Neural cell (in vitro differentiated cells): Measurements from ENCODE around the gene CLN6. TPM values are rescaled to one million over a fixed set of nuclear protein-coding genes. Genes with fewer than 3 reads are reported as not detected.
"Not testable (repeated sequence)": the region's sequence is repeated elsewhere in the genome, so short reads cannot be mapped to it uniquely, and the experiment has no call there.

ENCODE experiments used
- H2AFZ ChIP-seq: fragments of 200-600, 300-800 bp; sonication (generic), shearing (Covaris generic); 2 replicates; pipeline ENCODE4 v1.6.0; 2014; ENCODE audit warnings: low read depth, mild to moderate bottlenecking, antibody characterized with exemption, low read length, moderate library complexity
- H3F3A ChIP-seq: fragments of 200-600 bp; shearing (Covaris generic); 2 replicates; pipeline ENCODE4 v1.6.1; 2016; ENCODE audit warnings: mild to moderate bottlenecking, moderate library complexity, mixed read lengths, antibody characterized with exemption, low read length; ENCODE audit not compliant: insufficient read depth, poor library complexity, severe bottlenecking
- H3K27ac ChIP-seq: fragments of 200-600, 300-800 bp; sonication (generic), shearing (Covaris generic); 2 replicates; pipeline ENCODE4 v1.5.1; 2014; ENCODE audit warnings: mild to moderate bottlenecking, low read length, moderate library complexity
- H3K27me3 ChIP-seq: fragments of 300-800, 200-600 bp; sonication (generic), shearing (Covaris generic); 2 replicates; pipeline ENCODE4 v1.6.0; 2014; ENCODE audit warnings: mild to moderate bottlenecking, low read depth, low read length, moderate library complexity; ENCODE audit not compliant: insufficient read depth
- H3K36me3 ChIP-seq: fragments of 300-800, 200-600 bp; sonication (generic), shearing (Covaris generic); 2 replicates; pipeline ENCODE4 v1.5.1; 2014; ENCODE audit warnings: mild to moderate bottlenecking, antibody characterized with exemption, low read length, moderate library complexity; ENCODE audit not compliant: insufficient read depth
- H3K4me2 ChIP-seq: fragments of 300-800, 200-600 bp; sonication (generic), shearing (Covaris generic); 2 replicates; pipeline ENCODE4 v1.6.0; 2014; ENCODE audit warnings: mild to moderate bottlenecking, low read length
- H3K4me3 ChIP-seq: fragments of 300-800, 200-600 bp; sonication (generic), shearing (Covaris generic); 2 replicates; pipeline ENCODE4 v1.5.1; 2014; ENCODE audit warnings: mild to moderate bottlenecking, low read length, moderate library complexity
- H3K79me2 ChIP-seq: fragments of 200-600 bp; shearing (Covaris generic); replicated peaks from 2 replicates; pipeline ENCODE4 v1.6.0; 2014; ENCODE audit warnings: mild to moderate bottlenecking, low read length, moderate library complexity; ENCODE audit not compliant: insufficient read depth
- H3K9ac ChIP-seq: fragments of 300-800, 200-600 bp; sonication (generic), shearing (Covaris generic); 2 replicates; pipeline ENCODE4 v1.6.1; 2016; ENCODE audit warnings: mild to moderate bottlenecking, low read length, mixed read lengths
- H3K9me2 ChIP-seq: fragments of 200-600 bp; shearing (Covaris generic); 2 replicates; pipeline ENCODE4 v1.6.1; 2016; ENCODE audit warnings: mild to moderate bottlenecking, low read length, mixed read lengths; ENCODE audit not compliant: insufficient read depth
- H3K9me3 ChIP-seq: fragments of 200-600, 300-800 bp; sonication (generic), shearing (Covaris generic); 2 replicates; pipeline ENCODE4 v1.6.1; 2016; ENCODE audit warnings: mild to moderate bottlenecking, mixed run types, low read length, moderate library complexity, mixed read lengths
- H4K20me1 ChIP-seq: fragments of 200-600 bp; shearing (Covaris generic); 2 replicates; pipeline ENCODE4 v1.6.1; 2016; ENCODE audit warnings: mild to moderate bottlenecking, mixed run types; ENCODE audit not compliant: insufficient read depth
- EP300 ChIP-seq: fragments of 450-650 bp; conservative IDR thresholded peaks from 2 replicates; pipeline ENCODE4 v1.6.1; 2014; ENCODE audit warnings: antibody characterized with exemption, mild to moderate bottlenecking, moderate library complexity; ENCODE audit not compliant: poor library complexity, severe bottlenecking
- EZH2 ChIP-seq: fragments of 200-600, 300-800 bp; shearing (Covaris generic), sonication (generic); IDR thresholded peaks from 2 replicates; pipeline ENCODE4 v1.6.1; 2014; ENCODE audit warnings: antibody characterized with exemption, low read length, borderline replicate concordance, mild to moderate bottlenecking; ENCODE audit not compliant: insufficient read depth, poor library complexity, severe bottlenecking
- MXI1 ChIP-seq: fragments of 450-650 bp; conservative IDR thresholded peaks from 2 replicates; pipeline ENCODE4 v1.6.1; 2014; ENCODE audit warnings: antibody characterized with exemption, mild to moderate bottlenecking; ENCODE audit not compliant: poor library complexity, severe bottlenecking
- POLR2AphosphoS5 ChIP-seq: IDR thresholded peaks from 2 replicates; pipeline ENCODE4 v1.6.1; 2012
- RAD21 ChIP-seq: fragments of 450-650 bp; conservative IDR thresholded peaks from 2 replicates; pipeline ENCODE4 v1.6.1; 2014; ENCODE audit warnings: antibody characterized with exemption, mild to moderate bottlenecking, moderate library complexity
- SMC3 ChIP-seq: fragments of 450-650 bp; conservative IDR thresholded peaks from 2 replicates; pipeline ENCODE4 v1.6.1; 2014; ENCODE audit warnings: antibody characterized with exemption, mild to moderate bottlenecking, moderate library complexity; ENCODE audit not compliant: poor library complexity
- polyA plus RNA-seq: library from polyadenylated mRNA; depleted of rRNA; stranded (reverse); fragments of >200 nt; gene quantifications from 2 replicates; pipeline ENCODE4 v1.2.3, GENCODE V29; 2014
- TF ChIP-seq, protein P1 (sequence below): IDR thresholded peaks from 2 replicates; pipeline ENCODE4 v1.6.1; 2012; ENCODE audit warnings: borderline replicate concordance
- TF ChIP-seq, protein P2 (sequence below): fragments of 450-650 bp; IDR thresholded peaks from 2 replicates; pipeline ENCODE4 v1.5.1; 2014; ENCODE audit warnings: antibody characterized with exemption, mild to moderate bottlenecking, moderate library complexity; ENCODE audit not compliant: poor library complexity, severe bottlenecking

The CLN6 gene
- polyA plus RNA-seq, 1 donor from 2014 or later: 4.9 TPM

DNA sequence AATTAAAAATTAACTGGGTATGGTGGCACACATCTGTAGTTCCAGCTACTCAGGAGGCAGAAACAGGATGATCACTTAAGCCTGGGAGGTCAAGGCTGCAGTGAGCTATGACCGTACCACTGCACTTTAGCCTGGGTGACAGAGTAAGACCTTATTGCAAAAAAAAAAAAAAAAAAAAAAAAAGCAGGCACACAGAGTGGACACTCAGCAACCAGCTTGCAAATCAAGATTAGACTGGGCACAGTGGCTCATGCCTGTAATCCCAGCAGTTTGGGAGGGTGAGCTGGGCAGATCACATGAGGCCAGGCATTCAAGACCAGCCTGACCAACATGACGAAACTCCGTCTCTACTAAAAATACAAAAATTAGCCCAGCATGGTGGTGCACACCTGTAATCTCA lies 5.4 kb downstream of the CLN6 start:
- H3K4me2 ChIP-seq: no peak overlapping the region
- H3K9me2 ChIP-seq: no peaks in the 10 kb centered on the region
- no peaks in the 10 kb centered on the region for H4K20me1 ChIP-seq
- no peaks in the 10 kb centered on the region for H3K36me3 ChIP-seq
- H3K9ac ChIP-seq: no peak overlapping the region
- H3K4me3 ChIP-seq: no peak overlapping the region
- no peak overlapping the region for H2AFZ ChIP-seq
- H3K79me2 ChIP-seq: no peaks in the 10 kb centered on the region
- no peaks in the 10 kb centered on the region for H3F3A ChIP-seq
- no peaks in the 10 kb centered on the region for H3K27me3 ChIP-seq
- H3K27ac ChIP-seq: no peak overlapping the region
- H3K9me3 ChIP-seq: no peaks in the 10 kb centered on the region
- TF ChIP-seq MXI1: no peak
- TF ChIP-seq EZH2: no peak
- no peak for TF ChIP-seq EP300
- TF ChIP-seq POLR2AphosphoS5: no peak

DNA sequence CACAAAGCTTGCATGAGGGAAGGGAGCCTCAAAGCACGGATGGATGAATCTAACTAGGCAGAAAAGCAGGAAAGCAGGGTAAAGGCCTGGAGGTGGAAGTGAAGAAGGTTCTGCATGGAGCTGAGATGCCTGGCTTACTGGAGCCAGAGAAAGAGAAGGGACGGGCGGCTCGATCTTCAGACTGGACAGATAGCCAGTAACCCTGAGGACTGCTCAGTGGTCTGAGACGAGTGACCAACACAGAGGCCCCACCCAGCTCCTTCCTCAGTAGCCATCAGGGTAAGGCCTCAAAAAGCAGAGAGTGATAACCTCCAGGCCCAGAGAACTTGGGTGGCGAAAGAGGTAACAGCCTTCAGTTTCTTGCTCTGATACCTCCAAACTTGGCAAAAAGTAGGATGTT lies 6.4 kb downstream of the CLN6 start:
- Histone ChIP-seq H3K9ac (no peak overlapping the region), H3K27me3 (no peaks in the 10 kb centered on the region), H3K9me2 (no peaks in the 10 kb centered on the region), H3K9me3 (no peaks in the 10 kb centered on the region), H3K27ac (no peak overlapping the region), H2AFZ (no peak overlapping the region), H3K79me2 (no peaks in the 10 kb centered on the region), H3K36me3 (no peaks in the 10 kb centered on the region), H3K4me2 (no peak overlapping the region), H4K20me1 (no peaks in the 10 kb centered on the region), H3F3A (no peaks in the 10 kb centered on the region), H3K4me3 (no peak overlapping the region)
- TF ChIP-seq EZH2 (no peak), POLR2AphosphoS5 (no peak)

DNA sequence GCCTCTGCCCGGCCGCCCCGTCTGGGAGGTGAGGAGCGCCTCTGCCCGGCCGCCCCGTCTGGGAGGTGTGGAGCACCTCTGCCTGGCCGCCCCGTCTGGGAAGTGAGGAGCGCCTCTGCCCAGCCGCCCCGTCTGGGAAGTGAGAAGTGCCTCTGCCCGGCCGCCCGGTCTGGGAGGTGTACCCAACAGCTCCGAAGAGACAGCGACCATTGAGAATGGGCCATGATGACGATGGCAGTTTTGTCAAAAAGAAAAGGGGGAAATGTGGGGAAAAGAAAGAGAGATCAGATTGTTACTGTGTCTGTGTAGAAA lies 7.1 kb downstream of the CLN6 start:
- H4K20me1 ChIP-seq, H2AFZ ChIP-seq, H3K79me2 ChIP-seq: not testable (repeated sequence)

DNA sequence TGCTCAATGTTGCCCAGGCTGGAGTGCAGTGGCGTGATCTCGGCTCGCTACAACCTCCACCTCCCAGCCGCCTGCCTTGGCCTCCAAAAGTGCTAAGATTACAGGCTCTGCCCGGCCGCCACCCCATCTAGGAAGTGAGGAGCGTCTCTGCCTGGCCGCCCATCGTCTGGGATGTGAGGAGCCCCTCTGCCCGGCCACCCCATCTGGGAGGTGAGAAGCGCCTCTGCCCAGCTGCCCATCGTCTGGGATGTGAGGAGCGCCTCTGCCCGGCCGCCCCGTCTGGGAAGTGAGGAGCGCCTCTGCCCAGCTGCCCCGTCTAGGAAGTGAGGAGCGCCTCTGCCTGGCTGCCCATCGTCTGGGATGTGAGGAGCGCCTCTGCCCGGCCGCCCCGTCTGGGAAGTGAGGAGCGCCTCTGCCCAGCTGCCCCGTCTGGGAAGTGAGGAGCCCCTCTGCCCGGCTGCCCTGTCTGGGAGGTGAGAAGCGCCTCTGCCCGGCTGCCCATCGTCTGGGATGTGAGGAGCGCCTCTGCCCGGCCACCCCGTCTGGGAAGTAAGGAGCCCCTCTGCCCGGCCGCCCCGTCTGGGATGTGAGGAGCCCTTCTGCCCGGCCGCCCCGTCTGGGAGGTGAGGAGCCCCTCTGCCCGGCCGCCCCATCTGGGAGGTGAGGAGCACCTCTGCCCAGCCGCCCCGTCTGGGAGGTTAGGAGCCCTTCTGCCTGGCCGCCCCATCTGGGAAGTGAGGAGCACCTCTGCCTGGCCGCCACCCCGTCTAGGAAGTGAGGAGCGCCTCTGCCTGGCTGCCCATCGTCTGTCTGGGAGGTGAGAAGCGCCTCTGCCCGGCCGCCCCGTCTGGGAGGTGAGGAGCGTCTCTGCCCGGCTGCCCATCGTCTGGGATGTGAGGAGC lies 7.7 kb downstream of the CLN6 start:
- H3K36me3 ChIP-seq, H3K27me3 ChIP-seq, H3K79me2 ChIP-seq, H3K9me3 ChIP-seq, H3K9me2 ChIP-seq, H4K20me1 ChIP-seq, H3F3A ChIP-seq, H3K4me3 ChIP-seq, H3K27ac ChIP-seq, H2AFZ ChIP-seq, H3K4me2 ChIP-seq, H3K9ac ChIP-seq: not testable (repeated sequence)

More for the DNA sequence above, 7.1 kb downstream of the CLN6 start:
- H3K27me3 ChIP-seq, H3K27ac ChIP-seq, H3F3A ChIP-seq, H3K9me2 ChIP-seq, H3K9me3 ChIP-seq, H3K4me2 ChIP-seq, H3K9ac ChIP-seq, H3K4me3 ChIP-seq, H3K36me3 ChIP-seq: not testable (repeated sequence)

DNA sequence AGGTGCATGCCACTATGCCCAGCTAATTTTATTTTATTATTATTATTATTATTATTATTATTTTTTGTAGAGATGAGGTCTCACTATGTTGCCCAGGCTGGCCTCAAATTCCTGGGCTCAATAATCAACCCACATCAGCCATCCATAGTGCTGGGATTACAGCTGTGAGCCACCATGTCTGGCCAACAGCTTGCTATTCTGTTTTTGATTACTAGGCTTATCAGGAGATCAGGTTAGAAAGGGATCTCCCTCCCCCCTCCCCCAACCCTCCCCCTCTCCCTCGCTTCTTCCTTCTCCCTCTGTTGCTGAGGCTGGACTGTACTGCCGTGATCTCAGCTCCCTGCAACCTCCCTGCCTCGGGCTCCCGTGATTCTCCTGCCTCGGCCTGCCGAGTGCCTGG lies 8.6 kb downstream of the CLN6 start:
- Histone ChIP-seq H3K9ac (no peak overlapping the region), H3K9me3 (no peaks in the 10 kb centered on the region), H3K27me3 (no peaks in the 10 kb centered on the region), H3K36me3 (no peaks in the 10 kb centered on the region), H3K4me3 (no peak overlapping the region), H3K79me2 (no peaks in the 10 kb centered on the region), H3K4me2 (no peak overlapping the region), H4K20me1 (no peaks in the 10 kb centered on the region), H3K27ac (no peak overlapping the region), H2AFZ (no peak overlapping the region), H3F3A (no peaks in the 10 kb centered on the region), H3K9me2 (no peaks in the 10 kb centered on the region)
- TF ChIP-seq MXI1 (no peak), RAD21 (no peak), SMC3 (no peak), POLR2AphosphoS5 (no peak), EP300 (no peak)
- TF ChIP-seq, protein P1, sequence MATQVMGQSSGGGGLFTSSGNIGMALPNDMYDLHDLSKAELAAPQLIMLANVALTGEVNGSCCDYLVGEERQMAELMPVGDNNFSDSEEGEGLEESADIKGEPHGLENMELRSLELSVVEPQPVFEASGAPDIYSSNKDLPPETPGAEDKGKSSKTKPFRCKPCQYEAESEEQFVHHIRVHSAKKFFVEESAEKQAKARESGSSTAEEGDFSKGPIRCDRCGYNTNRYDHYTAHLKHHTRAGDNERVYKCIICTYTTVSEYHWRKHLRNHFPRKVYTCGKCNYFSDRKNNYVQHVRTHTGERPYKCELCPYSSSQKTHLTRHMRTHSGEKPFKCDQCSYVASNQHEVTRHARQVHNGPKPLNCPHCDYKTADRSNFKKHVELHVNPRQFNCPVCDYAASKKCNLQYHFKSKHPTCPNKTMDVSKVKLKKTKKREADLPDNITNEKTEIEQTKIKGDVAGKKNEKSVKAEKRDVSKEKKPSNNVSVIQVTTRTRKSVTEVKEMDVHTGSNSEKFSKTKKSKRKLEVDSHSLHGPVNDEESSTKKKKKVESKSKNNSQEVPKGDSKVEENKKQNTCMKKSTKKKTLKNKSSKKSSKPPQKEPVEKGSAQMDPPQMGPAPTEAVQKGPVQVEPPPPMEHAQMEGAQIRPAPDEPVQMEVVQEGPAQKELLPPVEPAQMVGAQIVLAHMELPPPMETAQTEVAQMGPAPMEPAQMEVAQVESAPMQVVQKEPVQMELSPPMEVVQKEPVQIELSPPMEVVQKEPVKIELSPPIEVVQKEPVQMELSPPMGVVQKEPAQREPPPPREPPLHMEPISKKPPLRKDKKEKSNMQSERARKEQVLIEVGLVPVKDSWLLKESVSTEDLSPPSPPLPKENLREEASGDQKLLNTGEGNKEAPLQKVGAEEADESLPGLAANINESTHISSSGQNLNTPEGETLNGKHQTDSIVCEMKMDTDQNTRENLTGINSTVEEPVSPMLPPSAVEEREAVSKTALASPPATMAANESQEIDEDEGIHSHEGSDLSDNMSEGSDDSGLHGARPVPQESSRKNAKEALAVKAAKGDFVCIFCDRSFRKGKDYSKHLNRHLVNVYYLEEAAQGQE: no peak
- TF ChIP-seq, protein P2, sequence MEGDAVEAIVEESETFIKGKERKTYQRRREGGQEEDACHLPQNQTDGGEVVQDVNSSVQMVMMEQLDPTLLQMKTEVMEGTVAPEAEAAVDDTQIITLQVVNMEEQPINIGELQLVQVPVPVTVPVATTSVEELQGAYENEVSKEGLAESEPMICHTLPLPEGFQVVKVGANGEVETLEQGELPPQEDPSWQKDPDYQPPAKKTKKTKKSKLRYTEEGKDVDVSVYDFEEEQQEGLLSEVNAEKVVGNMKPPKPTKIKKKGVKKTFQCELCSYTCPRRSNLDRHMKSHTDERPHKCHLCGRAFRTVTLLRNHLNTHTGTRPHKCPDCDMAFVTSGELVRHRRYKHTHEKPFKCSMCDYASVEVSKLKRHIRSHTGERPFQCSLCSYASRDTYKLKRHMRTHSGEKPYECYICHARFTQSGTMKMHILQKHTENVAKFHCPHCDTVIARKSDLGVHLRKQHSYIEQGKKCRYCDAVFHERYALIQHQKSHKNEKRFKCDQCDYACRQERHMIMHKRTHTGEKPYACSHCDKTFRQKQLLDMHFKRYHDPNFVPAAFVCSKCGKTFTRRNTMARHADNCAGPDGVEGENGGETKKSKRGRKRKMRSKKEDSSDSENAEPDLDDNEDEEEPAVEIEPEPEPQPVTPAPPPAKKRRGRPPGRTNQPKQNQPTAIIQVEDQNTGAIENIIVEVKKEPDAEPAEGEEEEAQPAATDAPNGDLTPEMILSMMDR: no peak
